PC-9 (cell line): ENCODE data around the gene BRCA1. TPM values are rescaled to one million over a fixed set of nuclear protein-coding genes. Genes with fewer than 3 reads are reported as not detected.

Experiments used
- BruUV-seq: library from RNA; stranded (reverse); fragments of 400-500 nt; replicated peaks from 2 replicates; lab custom pipeline; 2021; lab: Mats Ljungman, UMichigan
- CTCF ChIA-PET: fragments of 300-600 bp; sonication (Branson Sonifier 250); formaldehyde crosslinking; loops from one replicate; lab custom pipeline; 2022; ENCODE audit warnings: antibody characterized with exemption; lab: Charles Lee
- POLR2A ChIA-PET: fragments of 300-600 bp; sonication (Branson Sonifier 250); formaldehyde crosslinking; loops from one replicate; lab custom pipeline; 2022; ENCODE audit warnings: antibody characterized with exemption; ENCODE audit not compliant: unreplicated experiment; lab: Charles Lee
- DNase-seq, 2 experiments: peaks; one replicate each; pipeline versions ENCODE4 v3.0.0 to v3.0.0-alpha.2; 2015 to 2022; ENCODE audit warnings: mixed read lengths in 1 of 2
- H2AFZ ChIP-seq: fragments of 200-600 bp; sonication (generic); 2 replicates; pipeline ENCODE4 v1.8.1; 2017; ENCODE audit warnings: antibody characterized with exemption
- H3F3A ChIP-seq: fragments of 200-600 bp; sonication (generic); 2 replicates; pipeline ENCODE4 v1.8.1; 2017; ENCODE audit warnings: antibody characterized with exemption, mild to moderate bottlenecking, low read depth; ENCODE audit not compliant: insufficient read depth
- H3K27ac ChIP-seq: fragments of 200-600 bp; sonication (generic); 2 replicates; pipeline ENCODE4 v1.6.1; 2016; ENCODE audit warnings: mixed run types
- H3K27me3 ChIP-seq: fragments of 200-600 bp; sonication (generic); 2 replicates; pipeline ENCODE4 v1.6.1; 2016; ENCODE audit warnings: low read depth, mixed run types; ENCODE audit not compliant: insufficient read depth
- H3K36me3 ChIP-seq: fragments of 200-600 bp; sonication (generic); 2 replicates; pipeline ENCODE4 v1.6.1; 2016; ENCODE audit warnings: low read depth, mixed run types
- H3K4me1 ChIP-seq: fragments of 200-600 bp; sonication (generic); replicated peaks from 2 replicates; pipeline ENCODE4 v1.6.1; 2016; ENCODE audit warnings: mixed run types; ENCODE audit not compliant: insufficient read depth
- H3K4me2 ChIP-seq: fragments of 200-600 bp; sonication (generic); 2 replicates; pipeline ENCODE4 v1.6.1; 2017; ENCODE audit warnings: mixed run types
- H3K4me3 ChIP-seq: fragments of 200-600 bp; sonication (generic); 2 replicates; pipeline ENCODE4 v1.6.1; 2016; ENCODE audit warnings: mixed run types
- H3K79me2 ChIP-seq: fragments of 200-600 bp; sonication (generic); 2 replicates; pipeline ENCODE4 v1.6.1; 2017; ENCODE audit warnings: low read depth, mixed run types
- H3K9me2 ChIP-seq: fragments of 200-600 bp; sonication (generic); 2 replicates; pipeline ENCODE4 v1.8.1; 2017; ENCODE audit warnings: mild to moderate bottlenecking; ENCODE audit not compliant: insufficient read depth
- H3K9me3 ChIP-seq: fragments of 200-600 bp; sonication (generic); 2 replicates; pipeline ENCODE4 v1.8.1; 2016; ENCODE audit warnings: low read depth; ENCODE audit not compliant: insufficient read depth
- H4K20me1 ChIP-seq: fragments of 200-600 bp; sonication (generic); 2 replicates; pipeline ENCODE4 v1.8.1; 2017; ENCODE audit not compliant: insufficient read depth
- EZH2 ChIP-seq: fragments of 200-600 bp; sonication (generic); IDR thresholded peaks from 2 replicates; pipeline ENCODE4 v1.8.0; 2017; ENCODE audit warnings: antibody characterized with exemption, low read depth
- intact Hi-C: fragments of 100-400 bp; cut with micrococcal nuclease; formaldehyde crosslinking; loops from one replicate; pipeline ENCODE4 v1.10.0; 2022; ENCODE audit not compliant: unreplicated experiment
- total RNA-seq: library from RNA; stranded (reverse); gene quantifications from 2 replicates; pipeline ENCODE4 v1.2.3, GENCODE V29; 2021
- TF ChIP-seq, protein P1 (sequence below): fragments of 200-600 bp; sonication (generic); conservative IDR thresholded peaks from 2 replicates; pipeline ENCODE4 v1.6.1; 2017; ENCODE audit warnings: mixed run types, antibody characterized with exemption, mild to moderate bottlenecking, moderate library complexity

The BRCA1 gene
- total RNA-seq, 1 experiment from 2014 or later: 52.0 TPM

GRCh38 chr17:43030137-43030767 is 94.9 kb downstream of the BRCA1 start:
- intact Hi-C loops: no loop called here
- Histone ChIP-seq H3K4me2 (no peak overlapping the region), H3K4me3 (no peak overlapping the region), H3K9me3 (no peaks in the 10 kb centered on the region), H3K9me2 (no peaks in the 10 kb centered on the region), H3K27ac (no peak overlapping the region), H4K20me1 (no peaks in the 10 kb centered on the region), H2AFZ (no peak overlapping the region), H3K79me2 (no peaks in the 10 kb centered on the region), H3F3A (peaks cover 17% of the 10 kb centered on the region; the same call in 1 of the 2 replicates), H3K36me3 (no peaks in the 10 kb centered on the region), H3K27me3 (no peaks in the 10 kb centered on the region), H3K4me1 (no peaks in the 10 kb centered on the region)
- no peak for DNase-seq
- TF ChIP-seq, protein P1, sequence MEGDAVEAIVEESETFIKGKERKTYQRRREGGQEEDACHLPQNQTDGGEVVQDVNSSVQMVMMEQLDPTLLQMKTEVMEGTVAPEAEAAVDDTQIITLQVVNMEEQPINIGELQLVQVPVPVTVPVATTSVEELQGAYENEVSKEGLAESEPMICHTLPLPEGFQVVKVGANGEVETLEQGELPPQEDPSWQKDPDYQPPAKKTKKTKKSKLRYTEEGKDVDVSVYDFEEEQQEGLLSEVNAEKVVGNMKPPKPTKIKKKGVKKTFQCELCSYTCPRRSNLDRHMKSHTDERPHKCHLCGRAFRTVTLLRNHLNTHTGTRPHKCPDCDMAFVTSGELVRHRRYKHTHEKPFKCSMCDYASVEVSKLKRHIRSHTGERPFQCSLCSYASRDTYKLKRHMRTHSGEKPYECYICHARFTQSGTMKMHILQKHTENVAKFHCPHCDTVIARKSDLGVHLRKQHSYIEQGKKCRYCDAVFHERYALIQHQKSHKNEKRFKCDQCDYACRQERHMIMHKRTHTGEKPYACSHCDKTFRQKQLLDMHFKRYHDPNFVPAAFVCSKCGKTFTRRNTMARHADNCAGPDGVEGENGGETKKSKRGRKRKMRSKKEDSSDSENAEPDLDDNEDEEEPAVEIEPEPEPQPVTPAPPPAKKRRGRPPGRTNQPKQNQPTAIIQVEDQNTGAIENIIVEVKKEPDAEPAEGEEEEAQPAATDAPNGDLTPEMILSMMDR: no peak
- no peak for TF ChIP-seq EZH2
- no TSS peak for BruUV-seq
- ChIA-PET CTCF (no interaction called here), POLR2A (interaction anchor here (0.5 to 0.6 kb wide), 2 partner anchors 331 to 1195 kb away, joined by 3 to 7 read pairs; no protein-coding TSS in a partner anchor)

- TF ChIP-seq, protein P1: no peak
- no peak for TF ChIP-seq EZH2
- no peaks in the 10 kb centered on the region for H3K27me3 ChIP-seq
Observed at GRCh38 chr17:43028221-43028861, 96.8 kb downstream of the BRCA1 start.

DNA sequence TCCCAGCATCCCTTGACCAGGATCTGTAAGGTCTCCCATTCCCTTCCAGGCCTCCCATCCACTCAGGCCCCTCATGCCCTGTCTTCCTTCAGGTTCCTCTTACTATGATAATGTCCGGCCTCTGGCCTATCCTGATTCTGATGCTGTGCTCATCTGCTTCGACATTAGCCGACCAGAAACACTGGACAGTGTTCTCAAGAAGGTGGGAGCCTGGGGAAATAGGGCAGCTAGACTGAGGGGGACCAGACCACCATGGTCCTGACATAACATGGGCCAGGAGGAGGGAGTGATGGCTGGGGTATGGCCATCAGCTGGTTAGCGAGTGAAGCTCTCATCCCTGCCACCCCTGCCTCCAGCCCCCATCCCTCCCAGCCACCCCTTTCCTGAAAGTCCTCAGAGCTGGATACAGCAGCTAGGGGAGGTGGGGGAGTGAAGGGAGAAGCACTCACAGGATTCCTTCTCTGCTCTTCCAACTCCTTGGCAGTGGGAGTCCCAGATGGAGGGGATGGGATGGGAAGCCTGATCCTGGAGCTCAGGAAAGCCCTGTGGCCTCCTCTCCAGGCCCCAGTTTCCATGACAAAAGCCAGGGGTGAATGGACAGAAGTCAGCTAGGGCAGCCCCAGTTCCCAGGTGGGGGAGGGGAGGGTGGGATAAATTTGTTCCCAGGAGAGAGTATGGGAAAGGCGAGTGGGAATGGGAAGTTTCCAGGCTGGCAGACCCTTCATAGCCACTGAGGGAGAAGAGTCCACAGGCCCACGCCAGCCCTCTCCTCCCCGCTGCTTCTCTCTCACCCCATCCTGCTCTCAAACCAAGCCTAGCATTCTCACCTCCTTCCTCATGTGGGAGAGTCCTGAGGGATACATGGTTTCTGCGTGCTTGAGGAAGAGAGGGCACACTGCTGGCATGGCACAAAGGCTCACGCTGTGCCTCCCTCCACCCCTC is 97.8 kb downstream of the BRCA1 start:
- POLR2A ChIA-PET: no interaction called here
- CTCF ChIA-PET: interaction anchor here (0.6 kb wide), 1 partner anchor 121 kb away, joined by 6 read pairs; no protein-coding TSS in a partner anchor
- H3K4me2 ChIP-seq: no peak overlapping the region

More at GRCh38 chr17:43028221-43028861, 96.8 kb downstream of the BRCA1 start:
- ChIA-PET CTCF (interaction anchor here (0.6 kb wide), 1 partner anchor 310 kb away, joined by 3 read pairs; no protein-coding TSS in a partner anchor), POLR2A (no interaction called here)
- H2AFZ ChIP-seq: no peak overlapping the region
- intact Hi-C loops: no loop called here
- H3K4me1 ChIP-seq: no peaks in the 10 kb centered on the region
- H3K27ac ChIP-seq: no peak overlapping the region
- no peaks in the 10 kb centered on the region for H3K79me2 ChIP-seq
- peaks cover 17% of the 10 kb centered on the region; the same call in 1 of the 2 replicates for H3F3A ChIP-seq
- DNase-seq: no peak
- no peaks in the 10 kb centered on the region for H3K9me2 ChIP-seq
- H3K9me3 ChIP-seq: no peaks in the 10 kb centered on the region
- H4K20me1 ChIP-seq: no peaks in the 10 kb centered on the region
- BruUV-seq: no TSS peak
- H3K36me3 ChIP-seq: no peaks in the 10 kb centered on the region
- H3K4me3 ChIP-seq: no peak overlapping the region
- H3K4me2 ChIP-seq: no peak overlapping the region

More for the DNA sequence above, 97.8 kb downstream of the BRCA1 start:
- peaks cover 7% of the 10 kb centered on the region for H3K4me1 ChIP-seq
- H2AFZ ChIP-seq: no peak overlapping the region
- no peak for DNase-seq
- no peaks in the 10 kb centered on the region for H3K9me3 ChIP-seq
- H3K4me3 ChIP-seq: no peak overlapping the region
- H3K36me3 ChIP-seq: no peaks in the 10 kb centered on the region
- H3K27me3 ChIP-seq: no peaks in the 10 kb centered on the region
- no peaks in the 10 kb centered on the region for H3K79me2 ChIP-seq
- H3F3A ChIP-seq: peaks cover 17% of the 10 kb centered on the region; the same call in 1 of the 2 replicates
- intact Hi-C loops: no loop called here
- BruUV-seq: no TSS peak
- no peak overlapping the region for H3K27ac ChIP-seq
- H4K20me1 ChIP-seq: no peaks in the 10 kb centered on the region
- TF ChIP-seq, protein P1: no peak
- no peak for TF ChIP-seq EZH2
- H3K9me2 ChIP-seq: no peaks in the 10 kb centered on the region
